Common myeloid progenitor, CD34-positive (primary cell): Measurements from ENCODE around the gene OCA2.

ENCODE experiments used
- CTCF ChIA-PET: fragments of 350-600 bp; sonication (Branson Sonifier 250); formaldehyde crosslinking; loops from one replicate; lab custom pipeline; 2021; ENCODE audit warnings: antibody characterized with exemption; lab: Charles Lee
- POLR2A ChIA-PET: fragments of 350-600 bp; sonication (Branson Sonifier 250); formaldehyde crosslinking; loops from one replicate; lab custom pipeline; 2021; ENCODE audit warnings: antibody characterized with exemption; lab: Charles Lee
- DNase-seq, 3 donors: peaks; one replicate each; pipeline versions ENCODE4 v3.0.0 to v3.0.0-alpha.2; 2013
- H3K27ac ChIP-seq, 2 experiments: 1 replicate in 1 of 2; 2 replicates in 1 of 2; pipeline ENCODE4 v1.7.0; 2013; ENCODE audit warnings: inconsistent platforms in 2 of 2, low read length in 2 of 2, mild to moderate bottlenecking in 2 of 2, low read depth in 1 of 2, moderate library complexity in 1 of 2; ENCODE audit not compliant: severe bottlenecking in 2 of 2, insufficient read depth in 1 of 2, poor library complexity in 1 of 2
- H3K27me3 ChIP-seq, 5 experiments: replicated peaks in 2 of 5; 1 replicate in 3 of 5; 2 replicates in 2 of 5; pipeline versions ENCODE4 v1.6.1 to v1.7.0; 2013; ENCODE audit warnings: low read length in 4 of 5, mild to moderate bottlenecking in 2 of 5, moderate library complexity in 2 of 5, inconsistent platforms in 1 of 5; ENCODE audit not compliant: insufficient read depth in 5 of 5, control insufficient read depth in 4 of 5
- H3K36me3 ChIP-seq, 4 experiments: 1 replicate in 2 of 4; 2 replicates in 2 of 4; pipeline versions ENCODE4 v1.6.1 to v1.7.0; 2013; ENCODE audit warnings: low read length in 3 of 4, control low read depth in 1 of 4, mild to moderate bottlenecking in 1 of 4; ENCODE audit not compliant: control insufficient read depth in 4 of 4, insufficient read depth in 4 of 4
- H3K4me1 ChIP-seq, 4 experiments: 1 replicate in 3 of 4; 2 replicates in 1 of 4; pipeline versions ENCODE4 v1.6.1 to v1.7.1; 2013; ENCODE audit warnings: low read length in 3 of 4, mild to moderate bottlenecking in 3 of 4, control low read depth in 1 of 4, inconsistent platforms in 1 of 4, moderate library complexity in 1 of 4; ENCODE audit not compliant: control insufficient read depth in 4 of 4, insufficient read depth in 4 of 4; ENCODE audit errors: control extremely low read depth in 1 of 4
- H3K4me3 ChIP-seq, 7 experiments: 1 replicate in 4 of 7; 2 replicates in 3 of 7; pipeline versions ENCODE4 v1.5.1 to v1.7.0; 2013; ENCODE audit warnings: mild to moderate bottlenecking in 7 of 7, low read length in 6 of 7, moderate library complexity in 6 of 7, inconsistent platforms in 2 of 7, low read depth in 2 of 7, control low read depth in 1 of 7; ENCODE audit not compliant: insufficient read depth in 4 of 7, control insufficient read depth in 1 of 7; ENCODE audit errors: extremely low read depth in 1 of 7
- H3K9me3 ChIP-seq, 5 experiments: 1 replicate in 4 of 5; 2 replicates in 1 of 5; pipeline versions ENCODE4 v1.6.1 to v1.7.1; 2013; ENCODE audit warnings: low read length in 4 of 5, mild to moderate bottlenecking in 2 of 5, inconsistent platforms in 1 of 5, low read depth in 1 of 5, moderate library complexity in 1 of 5; ENCODE audit not compliant: control insufficient read depth in 4 of 5, insufficient read depth in 2 of 5; ENCODE audit errors: control extremely low read depth in 1 of 5
- WGBS: methylation state at CpG from one replicate; pipeline ENCODE4 v1.1.5; 2013; ENCODE audit not compliant: insufficient coverage; 5-methylcytosine and 5-hydroxymethylcytosine counted together

Gene OCA2

DNA sequence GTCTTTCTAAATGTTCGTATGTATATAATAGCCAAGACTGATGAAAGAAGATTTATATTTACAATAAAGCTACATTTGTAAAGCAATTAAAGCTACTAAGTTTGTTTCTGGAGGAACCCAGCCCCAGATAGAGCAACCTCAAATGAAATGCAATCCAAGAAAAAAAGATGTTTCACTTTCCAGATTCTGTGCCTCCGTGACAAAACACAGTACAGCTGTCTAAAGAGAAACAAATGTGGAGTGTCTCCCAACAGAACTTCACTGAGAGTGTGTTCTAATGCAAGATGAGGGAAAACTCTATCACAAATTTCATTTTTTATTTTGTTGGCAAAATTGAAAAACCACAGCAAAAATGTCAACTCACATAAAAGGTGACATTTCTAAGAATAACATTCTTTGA lies 317.0 kb downstream of the OCA2 start:
- no peak for DNase-seq
- H3K27me3 ChIP-seq, result no peaks in the 10 kb centered on the region
- no peaks in the 10 kb centered on the region for H3K36me3 ChIP-seq
- CTCF ChIA-PET, result no interaction called here
- H3K4me3 ChIP-seq, result no peak overlapping the region
- H3K4me1 ChIP-seq, result no peaks in the 10 kb centered on the region
- no peak overlapping the region for H3K27ac ChIP-seq
- H3K9me3 ChIP-seq, result no peaks in the 10 kb centered on the region
- WGBS, result no CpG with 5 or more reads among the region's 2 CpGs
- POLR2A ChIA-PET, result no interaction called here

DNA sequence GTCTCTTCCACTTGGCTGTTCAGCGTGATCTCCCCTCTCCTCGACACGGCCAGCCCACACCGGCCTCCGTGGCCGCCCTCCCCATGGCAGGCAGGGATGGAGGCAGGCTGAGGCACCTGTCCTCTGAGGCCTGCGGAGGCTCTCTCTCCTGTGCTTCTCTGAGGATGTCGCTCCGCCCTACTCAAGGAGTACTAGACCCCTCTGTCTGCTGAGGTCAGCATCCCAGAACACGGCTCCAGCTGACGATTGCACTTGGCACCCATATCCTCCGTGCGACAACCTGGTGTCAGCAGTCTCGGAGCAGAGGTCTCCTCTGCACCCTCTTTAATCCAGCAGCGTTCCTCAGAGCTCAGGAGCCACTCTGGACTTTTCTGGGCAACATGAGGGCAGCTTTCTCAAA lies 322.6 kb downstream of the OCA2 start:
- CTCF ChIA-PET, result no interaction called here
- no peak for DNase-seq
- H3K4me1 ChIP-seq, result no peaks in the 10 kb centered on the region
- 92% methylated on average over 15 of the region's 15 CpGs for WGBS
- H3K36me3 ChIP-seq, result no peaks in the 10 kb centered on the region
- POLR2A ChIA-PET, result no interaction called here
- no peak overlapping the region for H3K27ac ChIP-seq
- H3K27me3 ChIP-seq, result no peaks in the 10 kb centered on the region
- H3K9me3 ChIP-seq, result no peaks in the 10 kb centered on the region
- no peak overlapping the region for H3K4me3 ChIP-seq

GRCh38 chr15:27774638-27775037 lies 324.5 kb downstream of the OCA2 start:
- WGBS, result 95% methylated on average over 9 of the region's 9 CpGs
- H3K4me1 ChIP-seq, result no peaks in the 10 kb centered on the region
- H3K36me3 ChIP-seq, result no peaks in the 10 kb centered on the region
- ChIA-PET POLR2A (no interaction called here), CTCF (interaction anchor here (0.6 kb wide), 1 partner anchor 8 kb away, joined by 5 read pairs; no protein-coding TSS in a partner anchor)
- no peaks in the 10 kb centered on the region for H3K27me3 ChIP-seq
- no peak overlapping the region for H3K27ac ChIP-seq
- no peak overlapping the region for H3K4me3 ChIP-seq
- peaks cover 0 to 4% (median 0%) of the 10 kb centered on the region in 5 experiments for H3K9me3 ChIP-seq
- DNase-seq, result no peak

DNA sequence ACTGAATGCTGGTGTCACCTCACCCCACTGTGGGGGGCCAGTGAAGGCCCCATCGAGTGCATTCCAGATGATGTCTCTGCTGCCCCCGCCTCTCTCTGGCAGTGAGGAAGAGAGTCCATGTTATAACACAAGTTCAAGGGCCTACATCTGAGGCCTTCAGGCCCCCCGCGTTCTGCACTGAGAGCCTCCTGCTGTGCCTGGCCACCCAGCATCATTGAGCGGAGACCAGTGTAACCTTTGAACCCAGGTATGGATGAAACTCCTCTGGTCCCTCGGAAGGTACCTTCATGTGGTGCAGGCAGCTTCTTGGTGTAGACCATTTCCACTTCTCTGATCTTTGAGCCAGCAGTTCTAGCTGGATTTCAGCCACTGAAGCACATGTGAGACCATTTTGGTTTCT lies 324.9 kb downstream of the OCA2 start:
- Histone ChIP-seq H3K9me3 (peaks cover 0 to 4% (median 0%) of the 10 kb centered on the region in 5 experiments), H3K36me3 (no peaks in the 10 kb centered on the region), H3K4me3 (no peak overlapping the region), H3K4me1 (no peaks in the 10 kb centered on the region), H3K27me3 (no peaks in the 10 kb centered on the region), H3K27ac (no peak overlapping the region)
- DNase-seq, result no peak
- ChIA-PET CTCF (no interaction called here), POLR2A (no interaction called here)
- WGBS, result 100% methylated on average over 6 of the region's 6 CpGs

DNA sequence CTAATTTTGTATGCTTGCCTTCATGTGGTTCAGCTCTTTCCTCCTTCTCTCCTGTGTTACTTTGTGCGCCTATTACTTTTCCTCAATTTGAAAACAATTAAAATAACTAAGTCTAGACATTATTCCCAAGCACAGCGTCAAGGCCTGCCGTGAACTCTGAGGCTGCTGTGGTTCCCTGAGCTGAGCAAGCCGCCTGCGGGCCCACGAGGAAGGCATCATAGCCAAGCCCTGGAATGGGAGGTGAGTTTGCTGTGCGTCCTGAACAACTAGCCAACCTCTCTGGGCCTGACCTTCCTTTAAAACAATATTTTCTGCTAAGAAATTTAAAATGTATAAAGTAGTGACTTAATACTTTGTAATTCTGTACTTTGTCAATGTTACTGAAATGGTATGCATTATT lies 327.2 kb downstream of the OCA2 start:
- 93% methylated on average over 6 of the region's 7 CpGs for WGBS
- no peak overlapping the region for H3K4me3 ChIP-seq
- POLR2A ChIA-PET, result no interaction called here
- no peaks in the 10 kb centered on the region for H3K36me3 ChIP-seq
- H3K27me3 ChIP-seq, result no peaks in the 10 kb centered on the region
- H3K27ac ChIP-seq, result no peak overlapping the region
- H3K4me1 ChIP-seq, result no peaks in the 10 kb centered on the region
- CTCF ChIA-PET, result no interaction called here
- DNase-seq, result no peak
- H3K9me3 ChIP-seq, result peaks cover 0 to 6% (median 2%) of the 10 kb centered on the region in 5 experiments

- WGBS, result 97% methylated on average over 11 of the region's 26 CpGs
- no peak overlapping the region for H3K4me3 ChIP-seq
- H3K27ac ChIP-seq, result no peak overlapping the region
- H3K36me3 ChIP-seq, result no peaks in the 10 kb centered on the region
- ChIA-PET POLR2A (no interaction called here), CTCF (no interaction called here)
- DNase-seq, result no peak
- no peaks in the 10 kb centered on the region for H3K4me1 ChIP-seq
- H3K9me3 ChIP-seq, result peaks cover 0 to 10% (median 4%) of the 10 kb centered on the region in 5 experiments
- no peaks in the 10 kb centered on the region for H3K27me3 ChIP-seq
Observed at GRCh38 chr15:27770769-27771554, 328.2 kb downstream of the OCA2 start.

- Histone ChIP-seq H3K4me3 (no peak overlapping the region), H3K9me3 (peaks cover 0 to 10% (median 4%) of the 10 kb centered on the region in 5 experiments), H3K27ac (no peak overlapping the region), H3K36me3 (no peaks in the 10 kb centered on the region), H3K4me1 (no peaks in the 10 kb centered on the region), H3K27me3 (no peaks in the 10 kb centered on the region)
- POLR2A ChIA-PET, result no interaction called here
- CTCF ChIA-PET, result no interaction called here
- WGBS, result 85% methylated on average over 33 of the region's 48 CpGs
- no peak for DNase-seq
Observed at GRCh38 chr15:27770086-27770607, 329.0 kb downstream of the OCA2 start.
